HL-60 (cell line): ENCODE results near the gene FNIP1.

Experiments
- CTCF ChIP-seq: IDR thresholded peaks from one replicate; pipeline ENCODE4 v1.5.1; 2011; ENCODE audit warnings: low read length, control low read depth, inconsistent platforms; ENCODE audit not compliant: insufficient read depth
- GABPA ChIP-seq: IDR thresholded peaks from 2 replicates; pipeline ENCODE4 v1.6.1; 2012; ENCODE audit warnings: low read depth
- POLR2AphosphoS5 ChIP-seq: IDR thresholded peaks from 2 replicates; pipeline ENCODE4 v1.6.1; 2012; ENCODE audit warnings: low read depth
- REST ChIP-seq: IDR thresholded peaks from 2 replicates; pipeline ENCODE4 v1.6.1; 2012; ENCODE audit warnings: low read depth; ENCODE audit not compliant: insufficient replicate concordance
- SPI1 ChIP-seq: IDR thresholded peaks from 2 replicates; pipeline ENCODE4 v1.6.1; 2012; ENCODE audit warnings: low read depth, mild to moderate bottlenecking, borderline replicate concordance

GRCh38 chr5:131760793-131761192 is 36.0 kb downstream of the FNIP1 start:
- TF ChIP-seq CTCF (no peak), POLR2AphosphoS5 (no peak), REST (no peak), GABPA (no peak), SPI1 (no peak)
